Measurements from ENCODE around the gene CAMK2N2.

DNA sequence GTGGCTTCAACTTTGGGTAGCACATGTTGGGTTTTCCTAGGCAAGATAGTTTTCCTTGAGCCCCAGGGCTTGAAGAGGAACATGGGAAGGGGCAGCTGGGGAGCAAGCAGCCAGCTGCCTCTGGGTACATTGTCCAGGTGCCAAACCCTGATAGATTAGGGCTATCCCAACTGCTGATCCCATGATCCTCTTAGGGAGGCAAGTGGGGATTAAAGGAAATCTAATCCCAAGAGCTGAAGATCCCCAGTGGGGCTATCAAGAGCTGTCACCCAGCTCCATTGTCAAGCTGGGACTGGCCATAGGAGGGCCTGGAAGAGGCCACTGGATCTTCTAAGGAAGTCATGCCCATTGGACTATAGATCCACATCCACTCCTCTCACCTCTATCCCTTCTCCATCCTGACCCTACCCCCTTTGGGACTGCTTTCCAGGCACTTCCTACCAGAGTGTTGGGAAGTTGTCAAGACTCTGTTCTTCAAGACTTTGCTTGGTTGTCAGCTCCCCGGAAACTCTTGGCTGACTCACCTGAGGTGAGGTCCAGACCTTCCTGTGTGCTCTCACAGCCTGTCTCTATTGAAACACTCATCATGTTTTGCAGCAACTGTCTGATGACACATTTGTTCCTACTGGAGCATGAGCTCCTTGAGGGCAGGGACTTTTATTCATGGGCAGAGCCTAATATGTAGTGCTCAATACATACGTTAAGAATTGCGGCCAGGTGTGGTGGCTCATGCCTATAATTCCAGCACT is 5.9 kb downstream of the CAMK2N2 start:
- TF ChIP-seq CTCF (IDR thresholded peaks at IDR 0.05) (no peak), POLR2A (IDR thresholded peaks at IDR 0.05) (no peak)
